Sigmoid colon (tissue), 7 donors: Measurements from ENCODE around the gene OPRM1. TPM values are rescaled to one million over a fixed set of nuclear protein-coding genes. Genes with fewer than 3 reads are reported as not detected.

ENCODE experiments used
- DNase-seq: peaks from one replicate; pipeline ENCODE4 v3.0.0-alpha.2; 2019
- H3K27ac ChIP-seq, 4 donors: fragments of 200-600 bp; sonication (generic); one replicate each; pipeline ENCODE4 v1.5.1; 2016 to 2019; ENCODE audit warnings: mild to moderate bottlenecking in 1 of 4
- H3K27me3 ChIP-seq, 3 donors: fragments of 200-600 bp; sonication (generic); one replicate each; pipeline ENCODE4 v1.5.1; 2019; ENCODE audit warnings: mild to moderate bottlenecking in 1 of 3
- H3K36me3 ChIP-seq, 4 donors: fragments of 200-600 bp; sonication (generic); one replicate each; pipeline ENCODE4 v1.5.1; 2016 to 2019
- H3K4me1 ChIP-seq, 4 donors: fragments of 200-600 bp; sonication (generic); one replicate each; pipeline ENCODE4 v1.5.1; 2017 to 2019
- H3K4me3 ChIP-seq, 4 donors: fragments of 200-600 bp; sonication (generic); one replicate each; pipeline ENCODE4 v1.5.1; 2017 to 2019; ENCODE audit warnings: mild to moderate bottlenecking in 2 of 4, moderate library complexity in 1 of 4
- H3K9me3 ChIP-seq, 4 donors: fragments of 200-600 bp in 3 of 4; sonication (generic) in 3 of 4; one replicate each; pipeline versions ENCODE4 v1.5.1 to v1.6.1; 2013 to 2019
- EP300 ChIP-seq, 4 donors: sonication (generic); formaldehyde crosslinking; IDR thresholded peaks; one replicate each; pipeline ENCODE4 v1.6.1; 2017; ENCODE audit warnings: antibody characterized with exemption in 4 of 4
- POLR2A ChIP-seq, 2 donors: fragments of 450-650 bp; IDR thresholded peaks; one replicate each; pipeline ENCODE4 v1.6.1; 2016; ENCODE audit warnings: antibody characterized with exemption in 2 of 2, mild to moderate bottlenecking in 2 of 2, moderate library complexity in 2 of 2
- POLR2AphosphoS5 ChIP-seq, 4 donors: sonication (generic); formaldehyde crosslinking; IDR thresholded peaks; one replicate each; pipeline ENCODE4 v1.6.1; 2017; ENCODE audit warnings: antibody characterized with exemption in 4 of 4
- WGBS, 2 donors: extraction: QIAGEN DNeasy Blood & Tissue Kit; methylation state at CpG; one replicate each; pipeline ENCODE4 v1.1.7; 2013; 5-methylcytosine and 5-hydroxymethylcytosine counted together
- intact Hi-C: fragments of 100-400 bp; cut with DNase I; formaldehyde crosslinking; loops from one replicate; pipeline ENCODE4 v1.15.1; 2023
- polyA plus RNA-seq, 3 donors: library from polyadenylated mRNA; stranded (reverse); fragments of 200-250 nt; gene quantifications; one replicate each; pipeline ENCODE4 v1.2.3, GENCODE V29; 2013
- total RNA-seq, 4 donors: library from RNA; depleted of rRNA; stranded (reverse); fragments of >200 nt; gene quantifications; one replicate each; pipeline ENCODE4 v1.1.0, GENCODE V29; 2016
- TF ChIP-seq, protein P1 (sequence below), 4 experiments: fragments of 450-650 bp in 3 of 4; fragments of 200-600 bp in 1 of 4; IDR thresholded peaks; one replicate each; pipeline ENCODE4 v1.5.1; 2016 to 2019; ENCODE audit warnings: antibody characterized with exemption in 4 of 4, mild to moderate bottlenecking in 3 of 4, moderate library complexity in 2 of 4
- donor health status: healthy with polysubstance abuse.
- donor health status: Bipolar disorder and iron deficiency.
- donor health status: healthy.

Gene OPRM1
- total and polyA plus RNA-seq, 7 donors: 0.19 to 3.3 (median 0.49) TPM; not detected in 2

DNA sequence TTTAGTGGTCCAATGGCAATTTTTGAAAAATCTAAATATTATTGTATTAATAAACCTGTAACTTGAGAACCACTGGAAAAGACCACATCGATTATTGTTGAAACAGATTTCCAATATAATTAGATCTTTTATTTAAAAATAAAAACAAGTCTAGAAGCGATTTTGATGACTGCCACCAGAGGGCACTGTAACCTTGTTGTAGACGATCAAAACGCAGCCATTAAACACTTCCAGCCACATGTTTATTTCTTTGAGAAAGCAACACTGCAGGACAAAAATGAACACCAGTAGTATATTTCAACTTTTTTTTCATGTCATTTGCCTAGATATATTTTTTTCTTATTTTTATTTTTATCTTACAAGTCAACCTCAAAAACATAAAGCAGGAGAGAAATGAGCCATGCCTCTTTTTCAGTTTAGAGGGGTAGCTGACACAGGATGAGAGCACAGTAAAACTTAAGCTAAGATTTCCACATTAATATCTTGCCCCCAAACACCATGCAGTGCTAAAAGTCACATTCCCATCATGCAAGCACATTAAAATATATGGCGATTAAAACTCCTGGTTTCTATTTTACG lies 115.4 kb downstream of the OPRM1 start:
- 31 to 32% methylated on average over 6 of the region's 6 CpGs for WGBS, 2 donors
- Histone ChIP-seq H3K4me1 (peaks cover 0 to 14% (median 9%) of the 10 kb centered on the region in 4 donors), H3K9me3 (no peaks in the 10 kb centered on the region), H3K36me3 (no peaks in the 10 kb centered on the region), H3K27ac (no peak overlapping the region), H3K4me3 (no peak overlapping the region), H3K27me3 (no peaks in the 10 kb centered on the region)
- TF ChIP-seq POLR2AphosphoS5 (IDR thresholded peaks at IDR 0.05): no peak
- TF ChIP-seq EP300 (IDR thresholded peaks at IDR 0.05): no peak
- TF ChIP-seq, protein P1, sequence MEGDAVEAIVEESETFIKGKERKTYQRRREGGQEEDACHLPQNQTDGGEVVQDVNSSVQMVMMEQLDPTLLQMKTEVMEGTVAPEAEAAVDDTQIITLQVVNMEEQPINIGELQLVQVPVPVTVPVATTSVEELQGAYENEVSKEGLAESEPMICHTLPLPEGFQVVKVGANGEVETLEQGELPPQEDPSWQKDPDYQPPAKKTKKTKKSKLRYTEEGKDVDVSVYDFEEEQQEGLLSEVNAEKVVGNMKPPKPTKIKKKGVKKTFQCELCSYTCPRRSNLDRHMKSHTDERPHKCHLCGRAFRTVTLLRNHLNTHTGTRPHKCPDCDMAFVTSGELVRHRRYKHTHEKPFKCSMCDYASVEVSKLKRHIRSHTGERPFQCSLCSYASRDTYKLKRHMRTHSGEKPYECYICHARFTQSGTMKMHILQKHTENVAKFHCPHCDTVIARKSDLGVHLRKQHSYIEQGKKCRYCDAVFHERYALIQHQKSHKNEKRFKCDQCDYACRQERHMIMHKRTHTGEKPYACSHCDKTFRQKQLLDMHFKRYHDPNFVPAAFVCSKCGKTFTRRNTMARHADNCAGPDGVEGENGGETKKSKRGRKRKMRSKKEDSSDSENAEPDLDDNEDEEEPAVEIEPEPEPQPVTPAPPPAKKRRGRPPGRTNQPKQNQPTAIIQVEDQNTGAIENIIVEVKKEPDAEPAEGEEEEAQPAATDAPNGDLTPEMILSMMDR (IDR thresholded peaks at IDR 0.05): peak; percentile 38 to 76 (median 67)
- TF ChIP-seq POLR2A (IDR thresholded peaks at IDR 0.05): no peak
- intact Hi-C loops: loop anchor here (2.0 to 10.0 kb wide), 5 partner anchors 122 to 653 kb away; no protein-coding TSS in a partner anchor
- DNase-seq: peak; percentile 76

DNA sequence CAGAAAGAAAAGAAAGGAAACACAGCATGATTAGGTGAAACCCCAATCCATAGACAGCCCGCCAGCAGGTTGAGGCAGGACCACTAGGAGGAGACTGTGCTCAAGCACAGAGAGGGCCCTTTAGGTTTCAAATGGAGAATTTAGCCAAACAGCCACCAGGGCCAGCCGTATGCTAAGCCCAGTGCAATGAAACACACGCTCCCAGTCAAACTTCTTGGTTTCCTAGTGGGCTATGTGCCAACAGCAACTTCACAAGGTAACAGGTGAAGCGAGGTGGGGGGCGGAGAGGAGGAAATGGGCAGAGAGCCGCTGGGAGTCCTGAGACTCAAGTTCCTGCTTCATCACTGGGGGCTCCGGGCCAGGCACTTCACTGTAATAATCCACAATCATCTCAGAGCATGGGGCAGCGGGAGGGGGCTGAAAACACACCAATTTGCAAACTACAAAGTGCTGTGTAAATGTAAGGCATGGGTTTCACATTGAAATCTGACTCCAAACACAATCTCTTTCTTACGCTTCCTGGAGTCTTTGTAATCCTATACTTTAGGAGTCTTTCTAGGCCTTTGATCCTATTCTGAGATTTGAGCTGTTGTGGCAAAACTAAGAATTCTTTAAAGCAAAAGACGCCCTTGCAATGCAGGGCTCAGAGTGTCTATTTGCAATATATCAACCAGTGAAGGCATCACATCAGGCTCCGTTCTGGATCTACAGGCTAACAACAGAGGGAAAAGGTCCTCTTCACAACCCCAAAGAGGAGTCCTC lies 117.3 kb downstream of the OPRM1 start:
- 43 to 48% methylated on average over 11 of the region's 11 CpGs for WGBS, 2 donors
- Histone ChIP-seq H3K27ac (no peak overlapping the region), H3K9me3 (no peaks in the 10 kb centered on the region), H3K27me3 (no peaks in the 10 kb centered on the region), H3K4me3 (no peak overlapping the region), H3K36me3 (no peaks in the 10 kb centered on the region), H3K4me1 (peaks cover 0 to 14% (median 9%) of the 10 kb centered on the region in 4 donors)
- TF ChIP-seq, protein P1 (IDR thresholded peaks at IDR 0.05): peak in 2 of 4 experiments; percentile 6 to 14
- TF ChIP-seq POLR2A (IDR thresholded peaks at IDR 0.05) (no peak), POLR2AphosphoS5 (IDR thresholded peaks at IDR 0.05) (no peak), EP300 (IDR thresholded peaks at IDR 0.05) (no peak)
- no peak for DNase-seq
- intact Hi-C loops: loop anchor here (5.0 to 10.0 kb wide), 3 partner anchors 218 to 351 kb away; no protein-coding TSS in a partner anchor

DNA sequence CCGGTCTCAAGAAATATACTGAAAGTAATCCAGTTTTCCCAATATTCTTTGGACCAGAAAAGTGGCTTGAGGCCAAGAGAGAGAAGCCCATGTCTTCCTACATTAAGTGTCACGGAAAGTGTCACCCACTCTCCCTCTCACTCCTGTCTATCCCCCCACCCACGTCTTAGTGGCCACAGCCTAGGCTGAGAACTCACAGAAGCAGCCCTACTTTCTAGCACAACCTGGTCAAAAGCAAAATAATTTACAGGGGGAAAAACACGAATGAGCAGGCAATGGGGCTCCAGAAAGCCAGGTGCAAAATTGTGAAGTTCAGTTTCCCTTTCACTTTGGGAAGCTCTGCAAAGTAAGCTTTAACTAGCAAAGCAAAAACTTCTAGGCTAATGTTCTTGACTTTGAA lies 118.0 kb downstream of the OPRM1 start:
- DNase-seq: no peak

DNA sequence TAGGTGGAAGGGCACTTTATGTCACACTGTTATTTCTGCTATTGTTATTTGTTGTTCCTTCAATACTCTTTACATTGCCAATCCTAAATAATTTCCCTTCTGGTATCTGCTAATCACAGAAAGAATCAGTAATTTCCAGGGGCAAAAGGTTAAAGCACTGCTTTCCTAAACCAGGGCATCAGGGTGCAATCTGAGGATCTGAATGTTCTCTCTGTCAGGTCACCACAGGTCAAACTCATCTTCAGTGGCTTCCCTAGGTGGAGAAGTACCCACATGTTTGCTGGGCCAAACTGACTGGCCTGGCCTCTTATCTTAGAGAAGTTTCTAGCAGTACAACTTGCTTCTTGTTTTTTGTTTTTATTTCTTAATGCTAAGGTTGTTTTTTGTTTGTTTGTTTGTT lies 118.7 kb downstream of the OPRM1 start:
- H3K36me3 ChIP-seq: no peaks in the 10 kb centered on the region
- DNase-seq: no peak
- H3K27ac ChIP-seq: peak overlapping the region in 2 of 4 donors; percentile 30 to 32
- peak overlapping the region in 1 of 4 donors; percentile 16 for H3K4me3 ChIP-seq
- no peaks in the 10 kb centered on the region for H3K9me3 ChIP-seq
- H3K27me3 ChIP-seq: no peaks in the 10 kb centered on the region
- H3K4me1 ChIP-seq: peaks cover 0 to 14% (median 9%) of the 10 kb centered on the region in 4 donors
- TF ChIP-seq, protein P1 (IDR thresholded peaks at IDR 0.05): no peak
- TF ChIP-seq POLR2AphosphoS5 (IDR thresholded peaks at IDR 0.05) (no peak), POLR2A (IDR thresholded peaks at IDR 0.05) (no peak), EP300 (IDR thresholded peaks at IDR 0.05) (no peak)
- intact Hi-C loops: loop anchor here (5.0 to 10.0 kb wide), 3 partner anchors 217 to 350 kb away; no protein-coding TSS in a partner anchor

More for the DNA sequence above, 118.0 kb downstream of the OPRM1 start:
- Histone ChIP-seq H3K27me3 (no peaks in the 10 kb centered on the region), H3K27ac (peak overlapping the region in 3 of 4 donors; percentile 7 to 32 (median 30)), H3K9me3 (no peaks in the 10 kb centered on the region), H3K4me3 (peak overlapping the region in 2 of 4 donors; percentile 11 to 16), H3K4me1 (peaks cover 0 to 14% (median 9%) of the 10 kb centered on the region in 4 donors), H3K36me3 (no peaks in the 10 kb centered on the region)
- intact Hi-C loops: loop anchor here (5.0 to 10.0 kb wide), 3 partner anchors 218 to 350 kb away; no protein-coding TSS in a partner anchor
- WGBS, 2 donors: 43 to 53% methylated on average over 4 of the region's 4 CpGs
- TF ChIP-seq EP300 (IDR thresholded peaks at IDR 0.05) (no peak), POLR2AphosphoS5 (IDR thresholded peaks at IDR 0.05) (no peak), POLR2A (IDR thresholded peaks at IDR 0.05) (no peak)
- TF ChIP-seq, protein P1 (IDR thresholded peaks at IDR 0.05): no peak
